ENCODE data around the gene HS3ST6.

The HS3ST6 gene

DNA sequence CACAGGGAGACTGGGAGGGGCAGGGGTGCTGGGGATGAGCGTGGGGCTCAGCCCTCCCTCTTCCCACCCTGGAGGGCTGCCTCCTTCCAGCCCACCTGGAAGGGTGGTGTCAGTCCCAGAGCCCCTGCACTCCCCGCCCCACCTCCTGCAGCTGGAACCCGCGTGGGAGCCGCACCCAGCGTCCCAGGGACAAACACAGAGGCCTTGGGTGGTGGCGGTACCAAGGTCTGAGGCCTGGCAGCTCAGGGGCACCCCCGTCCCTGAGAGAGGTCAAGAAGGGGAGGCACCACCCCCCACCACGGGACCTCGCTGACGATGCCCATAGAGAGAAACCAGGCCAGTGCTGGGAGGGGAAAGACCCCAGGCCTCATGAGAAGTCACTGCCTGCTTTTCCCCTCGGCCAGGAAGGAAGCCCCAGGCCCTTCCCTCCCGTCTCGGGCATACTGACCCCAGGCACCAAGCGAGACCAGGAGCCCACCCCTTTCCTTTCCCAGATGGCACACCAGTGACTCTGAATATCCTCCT lies 4.1 kb downstream of the HS3ST6 start:
- Histone ChIP-seq H3K9ac (no peak overlapping the region), H3K4me3 (IDR thresholded peaks at IDR 0.05; ENCODE audit: insufficient read depth, low read depth, low read length) (no peak overlapping the region), H3K36me3 (ENCODE audit: insufficient read depth) (no peaks in the 10 kb centered on the region), H3K27ac (no peak overlapping the region), H3K79me2 (ENCODE audit: insufficient read depth, low read depth) (no peaks in the 10 kb centered on the region), H3K27me3 (ENCODE audit: insufficient read depth, low read depth) (peaks cover 80% of the 10 kb centered on the region), H4K20me1 (ENCODE audit: insufficient read depth) (no peaks in the 10 kb centered on the region), H3K4me2 (no peak overlapping the region), H2AFZ (ENCODE audit: low read depth) (no peak overlapping the region), H3K4me1 (ENCODE audit: low read depth, poor library complexity, severe bottlenecking) (no peaks in the 10 kb centered on the region)
- TF ChIP-seq, protein P1, sequence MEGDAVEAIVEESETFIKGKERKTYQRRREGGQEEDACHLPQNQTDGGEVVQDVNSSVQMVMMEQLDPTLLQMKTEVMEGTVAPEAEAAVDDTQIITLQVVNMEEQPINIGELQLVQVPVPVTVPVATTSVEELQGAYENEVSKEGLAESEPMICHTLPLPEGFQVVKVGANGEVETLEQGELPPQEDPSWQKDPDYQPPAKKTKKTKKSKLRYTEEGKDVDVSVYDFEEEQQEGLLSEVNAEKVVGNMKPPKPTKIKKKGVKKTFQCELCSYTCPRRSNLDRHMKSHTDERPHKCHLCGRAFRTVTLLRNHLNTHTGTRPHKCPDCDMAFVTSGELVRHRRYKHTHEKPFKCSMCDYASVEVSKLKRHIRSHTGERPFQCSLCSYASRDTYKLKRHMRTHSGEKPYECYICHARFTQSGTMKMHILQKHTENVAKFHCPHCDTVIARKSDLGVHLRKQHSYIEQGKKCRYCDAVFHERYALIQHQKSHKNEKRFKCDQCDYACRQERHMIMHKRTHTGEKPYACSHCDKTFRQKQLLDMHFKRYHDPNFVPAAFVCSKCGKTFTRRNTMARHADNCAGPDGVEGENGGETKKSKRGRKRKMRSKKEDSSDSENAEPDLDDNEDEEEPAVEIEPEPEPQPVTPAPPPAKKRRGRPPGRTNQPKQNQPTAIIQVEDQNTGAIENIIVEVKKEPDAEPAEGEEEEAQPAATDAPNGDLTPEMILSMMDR (conservative IDR thresholded peaks at IDR 0.05; ENCODE audit: low read depth, low read length), result no peak

DNA sequence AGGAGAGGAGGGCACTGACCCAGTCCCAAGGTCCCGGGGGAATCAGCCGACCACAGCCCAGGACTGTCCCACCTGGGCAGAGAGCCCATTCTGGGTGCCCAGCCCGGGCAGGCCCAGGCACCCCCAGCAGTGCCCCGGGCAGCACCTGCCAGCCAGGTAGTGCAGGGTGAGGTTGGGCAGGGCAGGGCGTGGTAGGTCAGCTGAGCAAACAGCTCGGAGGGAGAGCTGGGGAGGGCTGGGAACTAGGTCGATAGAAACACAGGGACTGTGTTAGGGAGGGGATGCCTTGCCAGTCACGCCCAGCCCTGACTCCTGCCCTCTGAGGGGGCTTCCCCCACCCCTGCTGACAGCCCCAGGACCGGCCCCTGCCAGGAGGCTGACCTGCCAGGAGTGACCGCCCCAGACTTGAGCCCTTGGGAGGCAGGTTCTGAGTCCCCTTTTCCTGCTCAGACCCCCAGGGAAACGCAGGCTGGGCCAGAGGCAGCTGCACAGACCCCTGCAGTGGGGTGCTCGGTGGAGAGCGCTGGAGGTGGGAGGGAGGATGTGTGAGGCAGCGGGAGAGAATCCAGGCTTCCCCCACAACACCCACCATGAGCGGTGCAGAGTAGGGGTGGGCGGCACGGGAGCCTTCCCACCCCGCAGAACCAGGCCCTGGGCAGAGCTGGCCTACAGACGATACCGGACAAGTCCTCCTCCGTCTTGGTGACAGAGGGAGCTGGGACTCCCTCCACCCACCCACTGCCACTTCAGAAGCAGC lies 4.7 kb downstream of the HS3ST6 start:
- no peak overlapping the region for H3K4me2 ChIP-seq
- H3K79me2 ChIP-seq (ENCODE audit: insufficient read depth, low read depth), result no peaks in the 10 kb centered on the region
- TF ChIP-seq, protein P1 (conservative IDR thresholded peaks at IDR 0.05; ENCODE audit: low read depth, low read length), result no peak
- H3K36me3 ChIP-seq (ENCODE audit: insufficient read depth), result no peaks in the 10 kb centered on the region
- H2AFZ ChIP-seq (ENCODE audit: low read depth), result no peak overlapping the region
- H3K9ac ChIP-seq, result no peak overlapping the region
- no peak overlapping the region for H3K27ac ChIP-seq
- peaks cover 80% of the 10 kb centered on the region for H3K27me3 ChIP-seq (ENCODE audit: insufficient read depth, low read depth)
- H4K20me1 ChIP-seq (ENCODE audit: insufficient read depth), result no peaks in the 10 kb centered on the region
- no peak overlapping the region for H3K4me3 ChIP-seq (IDR thresholded peaks at IDR 0.05; ENCODE audit: insufficient read depth, low read depth, low read length)
- no peaks in the 10 kb centered on the region for H3K4me1 ChIP-seq (ENCODE audit: low read depth, poor library complexity, severe bottlenecking)

DNA sequence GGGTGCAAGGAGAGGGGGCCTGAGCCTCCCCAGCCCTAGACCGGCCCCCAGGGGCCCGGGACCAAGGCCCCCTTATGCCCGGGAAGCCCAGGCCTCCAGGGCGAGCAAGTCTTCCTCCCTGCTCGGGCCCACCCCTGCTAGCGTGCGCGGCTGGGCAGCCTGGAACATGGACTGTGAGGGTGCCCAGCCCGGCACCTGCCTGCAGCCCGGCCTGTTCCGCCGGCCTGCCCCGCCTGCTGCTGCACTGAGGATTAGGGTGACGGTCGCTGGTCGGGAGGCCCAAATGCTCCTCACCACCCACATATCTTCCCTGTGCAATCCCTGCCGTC lies 6.0 kb downstream of the HS3ST6 start:
- Histone ChIP-seq H4K20me1 (ENCODE audit: insufficient read depth) (no peaks in the 10 kb centered on the region), H3K79me2 (ENCODE audit: insufficient read depth, low read depth) (no peaks in the 10 kb centered on the region), H3K27me3 (ENCODE audit: insufficient read depth, low read depth) (peaks cover 76% of the 10 kb centered on the region), H3K4me2 (no peak overlapping the region), H2AFZ (ENCODE audit: low read depth) (no peak overlapping the region), H3K4me3 (IDR thresholded peaks at IDR 0.05; ENCODE audit: insufficient read depth, low read depth, low read length) (no peak overlapping the region), H3K4me1 (ENCODE audit: low read depth, poor library complexity, severe bottlenecking) (no peaks in the 10 kb centered on the region), H3K36me3 (ENCODE audit: insufficient read depth) (no peaks in the 10 kb centered on the region), H3K27ac (no peak overlapping the region), H3K9ac (no peak overlapping the region)
- TF ChIP-seq, protein P1 (conservative IDR thresholded peaks at IDR 0.05; ENCODE audit: low read depth, low read length), result no peak

DNA sequence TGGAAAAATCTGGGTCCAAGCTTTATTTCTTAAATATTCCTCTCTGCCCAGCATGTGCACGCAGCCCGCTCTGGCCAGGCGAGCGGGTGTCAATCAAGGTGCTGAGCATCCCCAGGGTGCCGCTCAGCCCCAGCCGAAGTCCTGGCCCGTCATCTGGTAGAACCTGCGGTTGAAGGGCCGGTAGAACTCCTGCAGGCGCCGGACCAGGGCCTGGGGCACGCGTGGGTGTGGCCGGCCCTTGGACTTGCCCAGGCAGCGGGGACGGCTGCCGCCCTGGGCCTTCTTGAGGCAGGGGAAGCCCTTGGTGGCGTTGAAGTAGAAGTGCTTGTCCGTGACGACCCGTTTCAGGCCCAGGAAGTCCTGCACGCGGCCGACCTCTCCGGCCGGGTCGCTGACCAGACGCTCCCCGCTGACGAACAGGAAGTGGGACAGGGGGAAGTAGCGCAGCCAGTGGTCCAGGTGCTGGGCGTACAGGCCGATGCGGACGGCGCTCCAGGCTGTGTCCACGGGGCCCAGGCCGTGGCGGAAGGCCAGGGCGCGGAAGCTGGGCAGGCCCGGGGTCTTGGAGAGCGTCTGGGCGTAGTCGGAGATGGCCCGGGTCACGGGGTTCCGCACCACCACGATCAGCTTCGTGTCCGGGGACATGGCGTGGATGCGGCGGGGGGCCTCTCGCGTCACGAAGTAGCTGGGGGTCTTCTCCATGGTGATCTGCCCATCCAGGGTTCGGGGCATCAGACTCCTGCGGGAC lies 6.6 kb downstream of the HS3ST6 start:
- no peak overlapping the region for H2AFZ ChIP-seq (ENCODE audit: low read depth)
- peaks cover 5% of the 10 kb centered on the region for H3K4me1 ChIP-seq (ENCODE audit: low read depth, poor library complexity, severe bottlenecking)
- H4K20me1 ChIP-seq (ENCODE audit: insufficient read depth), result no peaks in the 10 kb centered on the region
- TF ChIP-seq, protein P1 (conservative IDR thresholded peaks at IDR 0.05; ENCODE audit: low read depth, low read length), result no peak
- no peak overlapping the region for H3K4me3 ChIP-seq (IDR thresholded peaks at IDR 0.05; ENCODE audit: insufficient read depth, low read depth, low read length)
- H3K79me2 ChIP-seq (ENCODE audit: insufficient read depth, low read depth), result no peaks in the 10 kb centered on the region
- peaks cover 76% of the 10 kb centered on the region for H3K27me3 ChIP-seq (ENCODE audit: insufficient read depth, low read depth)
- no peak overlapping the region for H3K9ac ChIP-seq
- no peak overlapping the region for H3K27ac ChIP-seq
- H3K4me2 ChIP-seq, result no peak overlapping the region
- H3K36me3 ChIP-seq (ENCODE audit: insufficient read depth), result no peaks in the 10 kb centered on the region
